NB4 (cell line): ENCODE results near the gene ABCA10.
A peak's percentile ranks its signal among the peaks of the same experiment; 100 is the strongest.

Experiments used
- DNase-seq: peaks from one replicate; pipeline ENCODE4 v3.0.0; 2010; ENCODE audit warnings: low read depth
- H3K4me3 ChIP-seq: one replicate; pipeline ENCODE4 v1.5.1; 2011; ENCODE audit warnings: mild to moderate bottlenecking, low read depth, low read length, moderate library complexity
- CTCF ChIP-seq: IDR thresholded peaks from one replicate; pipeline ENCODE4 v1.5.1; 2012; ENCODE audit warnings: low read depth, low read length
- MAX ChIP-seq: IDR thresholded peaks from 2 replicates; pipeline ENCODE4 v1.6.1; 2011; ENCODE audit warnings: low read depth, low read length
- MYC ChIP-seq: IDR thresholded peaks from 2 replicates; pipeline ENCODE4 v1.6.1; 2011; ENCODE audit warnings: low read depth, low read length
- POLR2A ChIP-seq: IDR thresholded peaks from 2 replicates; pipeline ENCODE4 v1.6.1; 2011; ENCODE audit warnings: mild to moderate bottlenecking; ENCODE audit not compliant: insufficient read length; ENCODE audit errors: extremely low read depth

The ABCA10 gene

GRCh38 chr17:69227541-69227940, 1.1 kb downstream of the ABCA10 start:
- H3K4me3 ChIP-seq: no peak overlapping the region
- peak; percentile 20 for DNase-seq
- TF ChIP-seq CTCF (no peak), POLR2A (no peak), MYC (no peak), MAX (no peak)

- no peak overlapping the region for H3K4me3 ChIP-seq
- no peak for DNase-seq
- TF ChIP-seq POLR2A: no peak
- TF ChIP-seq MYC: no peak
- TF ChIP-seq MAX: no peak
- TF ChIP-seq CTCF: no peak
These were observed 4.8 kb downstream of the ABCA10 start for GRCh38 chr17:69223809-69224208.

GRCh38 chr17:69222707-69223258, 5.8 kb downstream of the ABCA10 start:
- TF ChIP-seq CTCF (no peak), POLR2A (no peak), MAX (no peak), MYC (no peak)
- H3K4me3 ChIP-seq: no peak overlapping the region
- DNase-seq: no peak

- no peak for DNase-seq
- H3K4me3 ChIP-seq: no peak overlapping the region
- no peak for TF ChIP-seq MAX
- no peak for TF ChIP-seq CTCF
- TF ChIP-seq POLR2A: no peak
These were observed 8.5 kb downstream of the ABCA10 start for GRCh38 chr17:69220098-69220497.

GRCh38 chr17:69218986-69219385, 9.6 kb downstream of the ABCA10 start:
- no peak overlapping the region for H3K4me3 ChIP-seq
- no peak for DNase-seq
- no peak for TF ChIP-seq POLR2A
- no peak for TF ChIP-seq MAX

GRCh38 chr17:69213059-69213813, 15.4 kb downstream of the ABCA10 start:
- H3K4me3 ChIP-seq: no peak overlapping the region
- TF ChIP-seq POLR2A (no peak), MAX (no peak), MYC (no peak), CTCF (no peak)
- peak; percentile 4 for DNase-seq
